Breast epithelium (tissue), 4 donors: ENCODE results near the gene GOLGA1. TPM values are rescaled to one million over a fixed set of nuclear protein-coding genes. Genes with fewer than 3 reads are reported as not detected.
"Not testable (repeated sequence)": the region's sequence is repeated elsewhere in the genome, so short reads cannot be mapped to it uniquely, and the experiment has no call there.

Source experiments
- DNase-seq, 2 donors: peaks; one replicate each; pipeline ENCODE4 v3.0.0-alpha.2; 2019; ENCODE audit warnings: low spot score in 2 of 2
- H3K27ac ChIP-seq, 2 donors: fragments of 200-600 bp; sonication (generic) in 1 of 2; one replicate each; pipeline ENCODE4 v1.5.1; 2016 to 2019; ENCODE audit warnings: mild to moderate bottlenecking in 1 of 2
- H3K27me3 ChIP-seq, 2 donors: fragments of 200-600 bp; sonication (generic) in 1 of 2; one replicate each; pipeline versions ENCODE4 v1.5.1 to v1.6.0; 2017 to 2019; ENCODE audit warnings: control low read depth in 1 of 2, mild to moderate bottlenecking in 1 of 2
- H3K36me3 ChIP-seq: fragments of 200-600 bp; one replicate; pipeline ENCODE4 v1.5.1; 2019
- H3K4me1 ChIP-seq, 2 donors: fragments of 200-600 bp; sonication (generic); one replicate each; pipeline ENCODE4 v1.5.1; 2016 to 2019; ENCODE audit warnings: control low read depth in 1 of 2
- H3K4me3 ChIP-seq, 3 donors: fragments of 200-600 bp; sonication (generic); 1 replicate in 2 of 3; 2 replicates in 1 of 3; pipeline ENCODE4 v1.5.1; 2016 to 2019; ENCODE audit warnings: mild to moderate bottlenecking in 3 of 3, moderate library complexity in 2 of 3
- H3K9me3 ChIP-seq, 2 donors: fragments of 200-600 bp; sonication (generic) in 1 of 2; one replicate each; pipeline ENCODE4 v1.5.1; 2016 to 2019; ENCODE audit warnings: control low read depth in 1 of 2
- CTCF ChIP-seq, 3 donors: fragments of 450-650 bp; IDR thresholded peaks; one replicate each; pipeline ENCODE4 v1.5.1; 2016 to 2017; ENCODE audit warnings: antibody characterized with exemption in 3 of 3, mild to moderate bottlenecking in 3 of 3, moderate library complexity in 3 of 3
- POLR2A ChIP-seq: fragments of 450-650 bp; IDR thresholded peaks from one replicate; pipeline ENCODE4 v1.6.1; 2016; ENCODE audit warnings: antibody characterized with exemption, mild to moderate bottlenecking, moderate library complexity
- POLR2AphosphoS5 ChIP-seq, 3 donors: sonication (generic); formaldehyde crosslinking; IDR thresholded peaks; one replicate each; pipeline ENCODE4 v1.6.1; 2017; ENCODE audit warnings: antibody characterized with exemption in 3 of 3
- intact Hi-C: fragments of 100-400 bp; cut with DNase I; formaldehyde crosslinking; loops from one replicate; pipeline ENCODE4 v1.15.1; 2023; ENCODE audit warnings: low total_unique reads
- total RNA-seq, 3 donors: library from RNA; depleted of rRNA; stranded (reverse); fragments of >200 nt; gene quantifications; one replicate each; pipeline ENCODE4 v1.1.0, GENCODE V29; 2016

The GOLGA1 gene
- total RNA-seq, 3 donors from 2014 or later = 20.6 to 23.0 (median 21.1) TPM

GRCh38 chr9:124973807-124974206, 32.9 kb upstream of the GOLGA1 start:
- no peak overlapping the region for H3K27ac ChIP-seq
- no peaks in the 10 kb centered on the region for H3K4me1 ChIP-seq
- no peak for DNase-seq
- intact Hi-C loops = no loop called here
- no peak for TF ChIP-seq POLR2A
- TF ChIP-seq CTCF (IDR thresholded peaks at IDR 0.05) = no peak
- no peak for TF ChIP-seq POLR2AphosphoS5 (IDR thresholded peaks at IDR 0.05)
- no peaks in the 10 kb centered on the region for H3K36me3 ChIP-seq
- H3K9me3 ChIP-seq = no peaks in the 10 kb centered on the region
- no peaks in the 10 kb centered on the region for H3K27me3 ChIP-seq
- no peak overlapping the region for H3K4me3 ChIP-seq

GRCh38 chr9:124972241-124972770, 31.4 kb upstream of the GOLGA1 start:
- no peak for TF ChIP-seq POLR2A
- TF ChIP-seq CTCF (IDR thresholded peaks at IDR 0.05) = no peak
- no peak for TF ChIP-seq POLR2AphosphoS5 (IDR thresholded peaks at IDR 0.05)
- no peaks in the 10 kb centered on the region for H3K4me1 ChIP-seq
- DNase-seq = no peak
- H3K36me3 ChIP-seq = no peaks in the 10 kb centered on the region
- intact Hi-C loops = no loop called here
- H3K27ac ChIP-seq = no peak overlapping the region
- H3K9me3 ChIP-seq = no peaks in the 10 kb centered on the region
- H3K27me3 ChIP-seq = no peaks in the 10 kb centered on the region
- H3K4me3 ChIP-seq = no peak overlapping the region

GRCh38 chr9:124969401-124969800, 28.5 kb upstream of the GOLGA1 start:
- Histone ChIP-seq H3K9me3 (no peaks in the 10 kb centered on the region), H3K27ac (no peak overlapping the region), H3K4me1 (no peaks in the 10 kb centered on the region), H3K27me3 (no peaks in the 10 kb centered on the region), H3K36me3 (no peaks in the 10 kb centered on the region), H3K4me3 (no peak overlapping the region)
- no peak for DNase-seq
- intact Hi-C loops = no loop called here
- no peak for TF ChIP-seq POLR2AphosphoS5 (IDR thresholded peaks at IDR 0.05)
- TF ChIP-seq POLR2A = no peak
- TF ChIP-seq CTCF (IDR thresholded peaks at IDR 0.05) = no peak

GRCh38 chr9:124968238-124968637, 27.4 kb upstream of the GOLGA1 start:
- TF ChIP-seq POLR2A (no peak), POLR2AphosphoS5 (IDR thresholded peaks at IDR 0.05) (no peak), CTCF (IDR thresholded peaks at IDR 0.05) (no peak)
- Histone ChIP-seq H3K9me3 (no peaks in the 10 kb centered on the region), H3K36me3 (no peaks in the 10 kb centered on the region), H3K27ac (no peak overlapping the region), H3K27me3 (no peaks in the 10 kb centered on the region), H3K4me3 (no peak overlapping the region), H3K4me1 (no peaks in the 10 kb centered on the region)
- intact Hi-C loops = no loop called here
- no peak for DNase-seq

- DNase-seq, H3K4me1 ChIP-seq, H3K27me3 ChIP-seq, H3K36me3 ChIP-seq, H3K27ac ChIP-seq, H3K9me3 ChIP-seq, intact Hi-C loops, H3K4me3 ChIP-seq: not testable (repeated sequence)
Measured at GRCh38 chr9:124965775-124966568, 25.1 kb upstream of the GOLGA1 start.
